ENCODE results near the gene XYLB. TPM values are rescaled to one million over a fixed set of nuclear protein-coding genes. Genes with fewer than 3 reads are reported as not detected.

XYLB gene
- total and polyA plus RNA-seq, 2 of the 13 experiments (the other 11 are each of a cell fraction or from before 2014, with no cell fraction given): 25.9 to 30.0 TPM

- TF ChIP-seq CHCHD3 (CRISPR knock-in tag; IDR thresholded peaks at IDR 0.05): no peak
- TF ChIP-seq GATAD2A (CRISPR knock-in tag; IDR thresholded peaks at IDR 0.05): no peak
- no peak for TF ChIP-seq MXD1 (CRISPR knock-in tag; IDR thresholded peaks at IDR 0.05)
- TF ChIP-seq EEA1 (CRISPR knock-in tag; IDR thresholded peaks at IDR 0.05; ENCODE audit: borderline replicate concordance): 0 out of 2 replicates have a peak, but pooled peaks have one; percentile 57
- TF ChIP-seq KMT2A (CRISPR knock-in tag; IDR thresholded peaks at IDR 0.05): peak; percentile 9
- 0 out of 2 replicates have a peak, but pooled peaks have one; percentile 45 for TF ChIP-seq TRAFD1 (CRISPR knock-in tag; IDR thresholded peaks at IDR 0.05; ENCODE audit: borderline replicate concordance)
- TF ChIP-seq ZNF639 (CRISPR knock-in tag; conservative IDR thresholded peaks at IDR 0.05): 0 out of 2 replicates have a peak, but pooled peaks have one; percentile 34
- peak; percentile 30 for TF ChIP-seq SALL1 (CRISPR knock-in tag; IDR thresholded peaks at IDR 0.05)
- TF ChIP-seq SCMH1 (CRISPR knock-in tag; IDR thresholded peaks at IDR 0.05; ENCODE audit: borderline replicate concordance): no peak
- no peak for TF ChIP-seq SIN3A (IDR thresholded peaks at IDR 0.05; ENCODE audit: borderline replicate concordance, low read depth, low read length)
- no peak for TF ChIP-seq ZNF557 (CRISPR knock-in tag; IDR thresholded peaks at IDR 0.05)
- 0 out of 2 replicates have a peak, but pooled peaks have one; percentile 7 for TF ChIP-seq FOXJ3 (CRISPR knock-in tag; IDR thresholded peaks at IDR 0.05; ENCODE audit: borderline replicate concordance)
- TF ChIP-seq TERF1 (CRISPR knock-in tag; IDR thresholded peaks at IDR 0.05): no peak
- peak; percentile 29; the same call in 1 of the 2 replicates for TF ChIP-seq SPEN (CRISPR knock-in tag; IDR thresholded peaks at IDR 0.05; ENCODE audit: low read depth)
- 0 out of 2 replicates have a peak, but pooled peaks have one; percentile 22 for TF ChIP-seq ZNF33B (CRISPR knock-in tag; IDR thresholded peaks at IDR 0.05)
- no peak for TF ChIP-seq TBX3 (IDR thresholded peaks at IDR 0.05; ENCODE audit: borderline replicate concordance)
- peak; percentile 61; the same call in 1 of the 2 replicates for TF ChIP-seq HOMEZ (CRISPR knock-in tag; IDR thresholded peaks at IDR 0.05; ENCODE audit: low read depth)
Measured at GRCh38 chr3:38455639-38456430, 109.2 kb downstream of the XYLB start (continued).

Measured in HepG2 (cell line).